K562 (cell line): ENCODE data around the gene SGTB. TPM values are rescaled to one million over a fixed set of nuclear protein-coding genes. Genes with fewer than 3 reads are reported as not detected.
A peak's percentile ranks its signal among the peaks of the same experiment; 100 is the strongest.

Experiments
- C11orf30 ChIP-seq: fragments of 450-650 bp; IDR thresholded peaks from 2 replicates; pipeline ENCODE4 v1.6.1; 2016; ENCODE audit warnings: low read depth, mild to moderate bottlenecking
- DMBX1 ChIP-seq: fragments of 250-450 bp; sonication (Bioruptor Pico); IDR thresholded peaks from 2 replicates; pipeline ENCODE4 v1.8.0; 2022; ENCODE audit warnings: inconsistent platforms, mild to moderate bottlenecking, moderate library complexity, borderline replicate concordance
- GATAD2B ChIP-seq: fragments of 450-650 bp; IDR thresholded peaks from 2 replicates; pipeline ENCODE4 v1.6.1; 2017; ENCODE audit warnings: mild to moderate bottlenecking, borderline replicate concordance
- MGA ChIP-seq: fragments of 450-650 bp; IDR thresholded peaks from 2 replicates; pipeline ENCODE4 v1.6.1; 2016; ENCODE audit warnings: mild to moderate bottlenecking, moderate library complexity
- MYC ChIP-seq, 2 experiments: fragments of 250-450 bp in 1 of 2; sonication (Bioruptor Pico) in 1 of 2; IDR thresholded peaks; 2 replicates each; pipeline versions ENCODE4 v1.5.1 to v1.6.1; 2012 to 2021; ENCODE audit warnings: low read depth in 2 of 2, borderline replicate concordance in 1 of 2, improper control_type of control experiment in 1 of 2, low read length in 1 of 2, mild to moderate bottlenecking in 1 of 2, moderate library complexity in 1 of 2
- NR0B1 ChIP-seq: fragments of 450-650 bp; IDR thresholded peaks from one replicate; pipeline ENCODE4 v1.6.1; 2018; ENCODE audit warnings: mild to moderate bottlenecking, moderate library complexity; ENCODE audit not compliant: partially characterized antibody
- POLR2A ChIP-seq: fragments of 450-650 bp; conservative IDR thresholded peaks from 2 replicates; pipeline ENCODE4 v1.6.1; 2016
- POLR2G ChIP-seq: fragments of 200-400 bp; formaldehyde crosslinking; IDR thresholded peaks from 2 replicates; pipeline ENCODE4 v1.6.1; 2017; ENCODE audit warnings: low read depth, mild to moderate bottlenecking, antibody characterized with exemption, low read length, moderate library complexity
- SUPT5H ChIP-seq: fragments of 450-650 bp; IDR thresholded peaks from 2 replicates; pipeline ENCODE4 v1.6.1; 2016
- ZNF175 ChIP-seq: fragments of 200-800 bp; sonication (Bioruptor generic); IDR thresholded peaks from 2 replicates; pipeline ENCODE4 v1.6.1; 2016; ENCODE audit warnings: low read depth, mild to moderate bottlenecking, missing genetic modification characterization, missing compliant biosample characterization
- ZNF740 ChIP-seq, 3 experiments: fragments of 200-800 bp in 1 of 3; sonication (Bioruptor generic) in 1 of 3; sonication (generic) in 1 of 3; formaldehyde crosslinking in 1 of 3; IDR thresholded peaks; 2 replicates each; pipeline versions ENCODE4 v1.6.1 to v1.8.0; 2016 to 2022; ENCODE audit warnings: mild to moderate bottlenecking in 2 of 3, missing compliant biosample characterization in 2 of 3, missing genetic modification characterization in 2 of 3, missing genetic modification reagents in 1 of 3
- polyA plus RNA-seq, 8 experiments: library from polyadenylated mRNA; depleted of rRNA in 4 of 8; stranded (reverse) in 5 of 8; unstranded in 3 of 8; fragments of >200 nt; fragmentation: Nextera tagmentation in 2 of 8; fragmentation: Illumina TruSeq in 1 of 8; extraction: Ambion mirVana in 2 of 8; extraction: Trizol in 1 of 8; gene quantifications; 2 replicates each; pipeline versions ENCODE4 v1.2.1 to v1.2.3, GENCODE V29; 2011 to 2014; ENCODE audit warnings: inconsistent platforms in 1 of 8, missing spikeins in 1 of 8
- total RNA-seq, 7 experiments: library from RNA; depleted of rRNA in 6 of 7; stranded (reverse); fragments of >200 nt in 6 of 7; fragmentation: Illumina TruSeq in 2 of 7; extraction: Trizol in 2 of 7; gene quantifications; 2 replicates each; pipeline versions ENCODE4 v1.2.1 to v1.2.3, GENCODE V29; 2011 to 2021; ENCODE audit warnings: low replicate concordance in 1 of 7

The SGTB gene
- total and polyA plus RNA-seq, 9 of the 15 experiments (the other 6 are each of a cell fraction or from before 2014, with no cell fraction given), result 1.3 to 8.4 (median 4.8) TPM

GRCh38 chr5:65624571-65625555, 97.0 kb downstream of the SGTB start, which contains the start of the genes SHLD3 and TRAPPC13 (continued):
- TF ChIP-seq MGA, result 0 out of 2 replicates have a peak, but pooled peaks have one; percentile 8
- no peak for TF ChIP-seq GATAD2B
- TF ChIP-seq ZNF175 (CRISPR knock-in tag), result peak; percentile 76; the same call in 1 of the 2 replicates
- no peak for TF ChIP-seq NR0B1
- TF ChIP-seq MYC (IDR thresholded peaks at IDR 0.05; ENCODE audit: low read depth, low read length), result peak; percentile 51
- no peak for TF ChIP-seq MYC (CRISPR knock-in tag; IDR thresholded peaks at IDR 0.05; ENCODE audit: borderline replicate concordance, low read depth)
- TF ChIP-seq POLR2G, result peak; percentile 54
- TF ChIP-seq ZNF740 (CRISPR knock-in tag; IDR thresholded peaks at IDR 0.05), result no peak
- no peak; a peak in 1 of 4 replicates for TF ChIP-seq ZNF740 (tag; IDR thresholded peaks at IDR 0.05)
- peak; percentile 60 for TF ChIP-seq SUPT5H
- peak; percentile 91 for TF ChIP-seq C11orf30
- TF ChIP-seq DMBX1 (CRISPR knock-in tag), result peak; percentile 52; the same call in 1 of the 2 replicates
- TF ChIP-seq POLR2A, result peak; percentile 74
